ENCODE data around the gene ZNF277. TPM values are rescaled to one million over a fixed set of nuclear protein-coding genes. Genes with fewer than 3 reads are reported as not detected.

Gene ZNF277
- total and polyA plus RNA-seq, 4 donors = 7.8 to 23.5 (median 14.5) TPM

- H3K4me1 ChIP-seq (ENCODE audit: control insufficient read depth in 4 of 4, insufficient read depth in 4 of 4, low read length in 3 of 4) = peaks cover under 1 to 12% (median 7%) of the 10 kb centered on the region in 4 donors
- no peak for DNase-seq (ENCODE audit: low spot score)
- no peaks in the 10 kb centered on the region for H3K36me3 ChIP-seq (ENCODE audit: control insufficient read depth in 4 of 4, insufficient read depth in 3 of 4, low read depth in 1 of 4, low read length in 3 of 4)
- WGBS = 64% methylated on average over 4 of the region's 4 CpGs
- no peak for TF ChIP-seq SP1 (IDR thresholded peaks at IDR 0.05)
- TF ChIP-seq ZBTB33 (IDR thresholded peaks at IDR 0.05) = no peak
- no peak for TF ChIP-seq FOXA2 (IDR thresholded peaks at IDR 0.05)
- TF ChIP-seq EGR1 (IDR thresholded peaks at IDR 0.05; ENCODE audit: low read depth in 2 of 2) = no peak
- TF ChIP-seq HNF4G (IDR thresholded peaks at IDR 0.05) = no peak
- TF ChIP-seq, protein P1, sequence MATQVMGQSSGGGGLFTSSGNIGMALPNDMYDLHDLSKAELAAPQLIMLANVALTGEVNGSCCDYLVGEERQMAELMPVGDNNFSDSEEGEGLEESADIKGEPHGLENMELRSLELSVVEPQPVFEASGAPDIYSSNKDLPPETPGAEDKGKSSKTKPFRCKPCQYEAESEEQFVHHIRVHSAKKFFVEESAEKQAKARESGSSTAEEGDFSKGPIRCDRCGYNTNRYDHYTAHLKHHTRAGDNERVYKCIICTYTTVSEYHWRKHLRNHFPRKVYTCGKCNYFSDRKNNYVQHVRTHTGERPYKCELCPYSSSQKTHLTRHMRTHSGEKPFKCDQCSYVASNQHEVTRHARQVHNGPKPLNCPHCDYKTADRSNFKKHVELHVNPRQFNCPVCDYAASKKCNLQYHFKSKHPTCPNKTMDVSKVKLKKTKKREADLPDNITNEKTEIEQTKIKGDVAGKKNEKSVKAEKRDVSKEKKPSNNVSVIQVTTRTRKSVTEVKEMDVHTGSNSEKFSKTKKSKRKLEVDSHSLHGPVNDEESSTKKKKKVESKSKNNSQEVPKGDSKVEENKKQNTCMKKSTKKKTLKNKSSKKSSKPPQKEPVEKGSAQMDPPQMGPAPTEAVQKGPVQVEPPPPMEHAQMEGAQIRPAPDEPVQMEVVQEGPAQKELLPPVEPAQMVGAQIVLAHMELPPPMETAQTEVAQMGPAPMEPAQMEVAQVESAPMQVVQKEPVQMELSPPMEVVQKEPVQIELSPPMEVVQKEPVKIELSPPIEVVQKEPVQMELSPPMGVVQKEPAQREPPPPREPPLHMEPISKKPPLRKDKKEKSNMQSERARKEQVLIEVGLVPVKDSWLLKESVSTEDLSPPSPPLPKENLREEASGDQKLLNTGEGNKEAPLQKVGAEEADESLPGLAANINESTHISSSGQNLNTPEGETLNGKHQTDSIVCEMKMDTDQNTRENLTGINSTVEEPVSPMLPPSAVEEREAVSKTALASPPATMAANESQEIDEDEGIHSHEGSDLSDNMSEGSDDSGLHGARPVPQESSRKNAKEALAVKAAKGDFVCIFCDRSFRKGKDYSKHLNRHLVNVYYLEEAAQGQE (IDR thresholded peaks at IDR 0.05) = no peak
- no peak for TF ChIP-seq RXRA (IDR thresholded peaks at IDR 0.05)
- TF ChIP-seq GABPA (IDR thresholded peaks at IDR 0.05 in 1 of 2, conservative IDR thresholded peaks at IDR 0.05 in 1 of 2) = no peak
- no peak for TF ChIP-seq MAX (IDR thresholded peaks at IDR 0.05)
- no peak for TF ChIP-seq YY1 (IDR thresholded peaks at IDR 0.05)
- TF ChIP-seq RAD21 (IDR thresholded peaks at IDR 0.05) = no peak
- TF ChIP-seq CTCF (IDR thresholded peaks at IDR 0.05; ENCODE audit: low read depth, low read length, missing input control) = no peak
- no peak for TF ChIP-seq TAF1 (conservative IDR thresholded peaks at IDR 0.05)
- TF ChIP-seq NR2F2 (IDR thresholded peaks at IDR 0.05) = no peak
- no peak for TF ChIP-seq JUND (IDR thresholded peaks at IDR 0.05)
- no peak for TF ChIP-seq FOXA1 (IDR thresholded peaks at IDR 0.05)
- TF ChIP-seq HNF4A (conservative IDR thresholded peaks at IDR 0.05) = no peak
- TF ChIP-seq, protein P2, sequence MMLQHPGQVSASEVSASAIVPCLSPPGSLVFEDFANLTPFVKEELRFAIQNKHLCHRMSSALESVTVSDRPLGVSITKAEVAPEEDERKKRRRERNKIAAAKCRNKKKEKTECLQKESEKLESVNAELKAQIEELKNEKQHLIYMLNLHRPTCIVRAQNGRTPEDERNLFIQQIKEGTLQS (IDR thresholded peaks at IDR 0.05) = no peak
- H3K27ac ChIP-seq (ENCODE audit: low read depth in 1 of 2, low read length in 2 of 2) = no peak overlapping the region
- H3K4me3 ChIP-seq (ENCODE audit: low read depth in 1 of 3, low read length in 3 of 3) = no peak overlapping the region
- no peak overlapping the region for H3K9ac ChIP-seq (ENCODE audit: low read depth in 1 of 2, low read length in 2 of 2)
- no peaks in the 10 kb centered on the region for H3K9me3 ChIP-seq (ENCODE audit: control insufficient read depth in 4 of 4, low read length in 3 of 4)
- no peaks in the 10 kb centered on the region for H3K27me3 ChIP-seq (ENCODE audit: control insufficient read depth in 4 of 4, insufficient read depth in 4 of 4, low read length in 3 of 4)
Measured at GRCh38 chr7:112157072-112157471, 49.4 kb upstream of the ZNF277 start.
